ENCODE data around the gene CCDC60.

DNA sequence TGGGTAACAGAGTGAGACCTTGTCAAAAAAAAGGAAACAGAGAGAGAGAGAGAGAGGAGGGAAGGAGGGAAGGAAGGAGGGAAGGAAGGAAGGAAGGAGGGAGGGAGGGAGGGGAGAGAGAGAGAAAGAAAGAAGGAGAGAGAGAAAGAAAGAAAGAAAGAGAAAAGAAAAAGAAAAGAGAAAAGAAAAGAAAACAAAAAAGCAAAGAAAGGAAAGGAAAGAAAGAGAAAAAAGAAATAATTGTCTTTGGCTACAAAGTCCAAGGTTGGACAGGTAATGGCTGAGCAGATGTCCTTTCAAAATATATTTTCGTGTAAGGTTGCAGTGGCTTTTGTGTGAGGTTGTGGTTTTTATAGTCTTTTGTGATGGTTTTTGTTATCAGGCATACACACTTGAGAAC lies 21.6 kb upstream of the CCDC60 start:
- TF ChIP-seq, protein P1, sequence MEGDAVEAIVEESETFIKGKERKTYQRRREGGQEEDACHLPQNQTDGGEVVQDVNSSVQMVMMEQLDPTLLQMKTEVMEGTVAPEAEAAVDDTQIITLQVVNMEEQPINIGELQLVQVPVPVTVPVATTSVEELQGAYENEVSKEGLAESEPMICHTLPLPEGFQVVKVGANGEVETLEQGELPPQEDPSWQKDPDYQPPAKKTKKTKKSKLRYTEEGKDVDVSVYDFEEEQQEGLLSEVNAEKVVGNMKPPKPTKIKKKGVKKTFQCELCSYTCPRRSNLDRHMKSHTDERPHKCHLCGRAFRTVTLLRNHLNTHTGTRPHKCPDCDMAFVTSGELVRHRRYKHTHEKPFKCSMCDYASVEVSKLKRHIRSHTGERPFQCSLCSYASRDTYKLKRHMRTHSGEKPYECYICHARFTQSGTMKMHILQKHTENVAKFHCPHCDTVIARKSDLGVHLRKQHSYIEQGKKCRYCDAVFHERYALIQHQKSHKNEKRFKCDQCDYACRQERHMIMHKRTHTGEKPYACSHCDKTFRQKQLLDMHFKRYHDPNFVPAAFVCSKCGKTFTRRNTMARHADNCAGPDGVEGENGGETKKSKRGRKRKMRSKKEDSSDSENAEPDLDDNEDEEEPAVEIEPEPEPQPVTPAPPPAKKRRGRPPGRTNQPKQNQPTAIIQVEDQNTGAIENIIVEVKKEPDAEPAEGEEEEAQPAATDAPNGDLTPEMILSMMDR (IDR thresholded peaks at IDR 0.05; ENCODE audit: insufficient read depth, low read length), result no peak
- TF ChIP-seq POLR2AphosphoS5 (IDR thresholded peaks at IDR 0.05; ENCODE audit: low read depth) (no peak), SPI1 (IDR thresholded peaks at IDR 0.05; ENCODE audit: borderline replicate concordance, low read depth) (no peak)
